Measurements from ENCODE around the gene TEX264. TPM values are rescaled to one million over a fixed set of nuclear protein-coding genes. Genes with fewer than 3 reads are reported as not detected.

TEX264 gene
- total RNA-seq, 1 experiment from 2014 or later, result 21.4 TPM

DNA sequence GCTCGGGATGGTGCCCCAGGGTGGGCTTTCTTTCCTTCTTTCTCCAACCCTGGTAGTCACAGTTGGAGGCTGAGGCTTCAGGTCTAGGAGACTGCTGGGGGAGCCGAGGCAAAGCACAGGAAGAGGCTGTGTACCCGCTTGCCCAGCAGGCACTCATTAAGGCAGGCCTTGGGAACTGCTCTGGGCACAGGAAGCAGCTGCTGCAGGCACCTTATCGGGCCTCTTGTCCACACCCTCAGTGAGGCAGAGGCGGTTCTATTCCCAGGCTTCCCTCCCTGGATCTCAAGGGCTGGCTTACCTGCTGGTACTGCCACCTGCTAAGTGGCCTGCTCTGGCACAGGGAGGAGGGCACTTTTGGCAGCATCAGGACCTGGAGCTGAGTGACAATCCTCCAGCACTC lies 20.0 kb downstream of the TEX264 start:
- BruUV-seq (replicated peaks), result no TSS peak
- POLR2A ChIA-PET (ENCODE audit: low non-redundant PET), result no interaction called here
- CTCF ChIA-PET, result interaction anchor here (0.6 kb wide), 1 partner anchor 57 kb away, joined by 4 read pairs; no protein-coding TSS in a partner anchor

DNA sequence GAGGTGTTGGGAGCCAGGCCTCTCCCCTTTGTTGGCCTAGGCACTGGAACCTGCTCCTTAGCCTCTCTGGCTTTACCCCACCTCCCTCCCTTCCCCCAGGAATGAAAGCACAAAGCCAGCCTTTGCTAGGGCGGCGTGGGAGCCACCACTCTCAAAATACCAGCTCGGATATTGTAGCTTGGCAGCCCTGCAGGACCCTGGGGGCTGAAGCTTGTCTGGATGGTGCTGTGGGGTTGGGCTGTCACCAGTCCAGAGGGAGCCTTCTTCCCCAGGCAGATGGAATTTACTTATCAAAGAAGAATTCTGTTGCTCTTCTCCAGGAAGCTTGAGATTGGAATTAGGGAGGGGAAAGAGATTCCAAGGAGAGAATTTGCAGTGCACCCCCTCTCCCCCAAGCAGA lies 20.9 kb downstream of the TEX264 start:
- ChIA-PET CTCF (interaction anchor here (1.3 kb wide), 1 partner anchor 10 kb away, joined by 6 read pairs; no protein-coding TSS in a partner anchor), POLR2A (ENCODE audit: low non-redundant PET) (no interaction called here)
- intact Hi-C loops (cut with micrococcal nuclease; ENCODE audit: unreplicated experiment), result no loop called here
- BruUV-seq (replicated peaks), result no TSS peak
- Histone ChIP-seq H3K27me3 (replicated peaks; ENCODE audit: insufficient read depth, low read depth, low read length, poor library complexity) (no peaks in the 10 kb centered on the region), H3K4me1 (ENCODE audit: insufficient read depth, low read length, poor library complexity, severe bottlenecking) (no peaks in the 10 kb centered on the region), H3K27ac (ENCODE audit: low read depth, low read length, poor library complexity, severe bottlenecking) (no peak overlapping the region), H3K36me3 (ENCODE audit: insufficient read depth, low read length, poor library complexity, severe bottlenecking) (no peaks in the 10 kb centered on the region), H3K4me3 (ENCODE audit: low read depth, low read length, poor library complexity, severe bottlenecking) (no peak overlapping the region), H3K9me3 (ENCODE audit: low read depth, low read length, poor library complexity, severe bottlenecking) (no peaks in the 10 kb centered on the region)
- TF ChIP-seq CTCF (conservative IDR thresholded peaks at IDR 0.05; ENCODE audit: low read depth, low read length), result no peak
- no peak for DNase-seq (ENCODE audit: low spot score)

More for the DNA sequence above, 20.0 kb downstream of the TEX264 start:
- Histone ChIP-seq H3K9me3 (ENCODE audit: low read depth, low read length, poor library complexity, severe bottlenecking) (no peaks in the 10 kb centered on the region), H3K36me3 (ENCODE audit: insufficient read depth, low read length, poor library complexity, severe bottlenecking) (no peaks in the 10 kb centered on the region), H3K27ac (ENCODE audit: low read depth, low read length, poor library complexity, severe bottlenecking) (no peak overlapping the region), H3K4me3 (ENCODE audit: low read depth, low read length, poor library complexity, severe bottlenecking) (no peak overlapping the region), H3K4me1 (ENCODE audit: insufficient read depth, low read length, poor library complexity, severe bottlenecking) (no peaks in the 10 kb centered on the region), H3K27me3 (replicated peaks; ENCODE audit: insufficient read depth, low read depth, low read length, poor library complexity) (no peaks in the 10 kb centered on the region)
- no peak for TF ChIP-seq EZH2 (IDR thresholded peaks at IDR 0.05; ENCODE audit: borderline replicate concordance, low read depth, low read length, poor library complexity, severe bottlenecking)
- intact Hi-C loops (cut with micrococcal nuclease; ENCODE audit: unreplicated experiment), result no loop called here
- no peak for DNase-seq (ENCODE audit: low spot score)

DNA sequence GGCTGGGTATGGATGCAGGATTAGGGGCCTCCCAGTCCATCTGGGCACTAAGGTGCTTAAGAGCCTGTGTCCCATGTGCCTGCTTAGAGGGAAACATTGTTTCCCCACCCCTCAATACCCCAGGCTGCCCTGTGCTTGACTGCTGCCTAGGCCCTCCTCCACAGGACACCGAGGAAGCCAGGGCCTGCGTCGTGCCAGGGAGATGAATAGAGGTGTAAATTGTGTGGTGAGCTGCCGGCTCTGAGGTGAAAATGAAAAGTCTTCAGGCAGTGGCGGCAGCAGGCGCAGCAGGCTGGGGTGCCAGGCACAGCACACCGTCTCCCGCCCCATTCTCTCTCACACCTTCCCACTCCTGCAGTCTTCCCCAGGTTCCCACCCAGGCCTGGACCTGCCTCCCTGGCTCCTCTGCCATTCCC lies 21.9 kb downstream of the TEX264 start:
- Histone ChIP-seq H3K36me3 (ENCODE audit: insufficient read depth, low read length, poor library complexity, severe bottlenecking) (no peaks in the 10 kb centered on the region), H3K27me3 (replicated peaks; ENCODE audit: insufficient read depth, low read depth, low read length, poor library complexity) (no peaks in the 10 kb centered on the region), H3K4me3 (ENCODE audit: low read depth, low read length, poor library complexity, severe bottlenecking) (no peak overlapping the region), H3K27ac (ENCODE audit: low read depth, low read length, poor library complexity, severe bottlenecking) (no peak overlapping the region), H3K9me3 (ENCODE audit: low read depth, low read length, poor library complexity, severe bottlenecking) (no peaks in the 10 kb centered on the region), H3K4me1 (ENCODE audit: insufficient read depth, low read length, poor library complexity, severe bottlenecking) (no peaks in the 10 kb centered on the region)
- TF ChIP-seq EZH2 (IDR thresholded peaks at IDR 0.05; ENCODE audit: borderline replicate concordance, low read depth, low read length, poor library complexity, severe bottlenecking) (no peak), CTCF (conservative IDR thresholded peaks at IDR 0.05; ENCODE audit: low read depth, low read length) (no peak)
- no TSS peak for BruUV-seq (replicated peaks)
- intact Hi-C loops (cut with micrococcal nuclease; ENCODE audit: unreplicated experiment), result no loop called here
- ChIA-PET POLR2A (ENCODE audit: low non-redundant PET) (no interaction called here), CTCF (interaction anchor here (1.3 kb wide), 1 partner anchor 11 kb away, joined by 6 read pairs; no protein-coding TSS in a partner anchor)
- no peak for DNase-seq (ENCODE audit: low spot score)

DNA sequence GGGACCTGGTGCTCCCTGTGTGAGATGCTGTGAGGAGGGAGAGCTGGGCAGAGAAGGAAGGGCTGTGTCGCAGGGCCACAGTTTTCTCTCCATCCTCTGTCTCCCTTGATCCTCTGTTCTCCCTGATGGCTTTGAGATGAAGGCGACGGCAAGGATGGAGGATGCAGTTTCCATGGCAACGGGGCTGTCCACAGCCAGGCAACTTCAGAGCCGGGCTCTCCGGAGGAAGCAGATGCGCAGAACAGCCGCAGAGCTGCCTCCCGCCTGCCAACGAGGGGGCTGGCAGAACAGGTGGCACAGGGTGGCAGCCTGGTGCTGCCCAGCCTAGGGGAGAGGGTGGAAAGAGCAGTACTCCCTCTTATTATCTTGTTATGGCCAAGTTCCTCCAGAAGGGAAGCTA lies 25.9 kb downstream of the TEX264 start:
- no peaks in the 10 kb centered on the region for H3K36me3 ChIP-seq (ENCODE audit: insufficient read depth, low read length, poor library complexity, severe bottlenecking)
- CTCF ChIA-PET, result no interaction called here
- TF ChIP-seq EZH2 (IDR thresholded peaks at IDR 0.05; ENCODE audit: borderline replicate concordance, low read depth, low read length, poor library complexity, severe bottlenecking), result no peak
- TF ChIP-seq CTCF (conservative IDR thresholded peaks at IDR 0.05; ENCODE audit: low read depth, low read length), result no peak
- H3K9me3 ChIP-seq (ENCODE audit: low read depth, low read length, poor library complexity, severe bottlenecking), result no peaks in the 10 kb centered on the region
- no peak overlapping the region for H3K4me3 ChIP-seq (ENCODE audit: low read depth, low read length, poor library complexity, severe bottlenecking)
- intact Hi-C loops (cut with micrococcal nuclease; ENCODE audit: unreplicated experiment), result no loop called here
- H3K4me1 ChIP-seq (ENCODE audit: insufficient read depth, low read length, poor library complexity, severe bottlenecking), result no peaks in the 10 kb centered on the region
- DNase-seq (ENCODE audit: low spot score), result no peak
- no TSS peak for BruUV-seq (replicated peaks)
- POLR2A ChIA-PET (ENCODE audit: low non-redundant PET), result no interaction called here
- no peak overlapping the region for H3K27ac ChIP-seq (ENCODE audit: low read depth, low read length, poor library complexity, severe bottlenecking)
- no peaks in the 10 kb centered on the region for H3K27me3 ChIP-seq (replicated peaks; ENCODE audit: insufficient read depth, low read depth, low read length, poor library complexity)

All from A673 (cell line).